Stomach (tissue), 4 donors: ENCODE data around the gene TFCP2L1.

ENCODE experiments used
- POLR2A ChIP-seq, 4 donors: fragments of 450-650 bp; IDR thresholded peaks; one replicate each; pipeline ENCODE4 v1.6.1; 2016; ENCODE audit warnings: antibody characterized with exemption in 4 of 4, control low read depth in 2 of 4, mild to moderate bottlenecking in 1 of 4, moderate library complexity in 1 of 4
- POLR2AphosphoS5 ChIP-seq, 3 donors: sonication (generic); formaldehyde crosslinking; IDR thresholded peaks; one replicate each; pipeline ENCODE4 v1.6.1; 2016; ENCODE audit warnings: antibody characterized with exemption in 3 of 3
- TF ChIP-seq, protein P1 (sequence below), 7 experiments: fragments of 450-650 bp in 4 of 7; fragments of 200-600 bp in 3 of 7; sonication (generic) in 3 of 7; IDR thresholded peaks; one replicate each; pipeline ENCODE4 v1.5.1; 2016 to 2019; ENCODE audit warnings: antibody characterized with exemption in 7 of 7, control low read depth in 2 of 7, mild to moderate bottlenecking in 1 of 7

DNA sequence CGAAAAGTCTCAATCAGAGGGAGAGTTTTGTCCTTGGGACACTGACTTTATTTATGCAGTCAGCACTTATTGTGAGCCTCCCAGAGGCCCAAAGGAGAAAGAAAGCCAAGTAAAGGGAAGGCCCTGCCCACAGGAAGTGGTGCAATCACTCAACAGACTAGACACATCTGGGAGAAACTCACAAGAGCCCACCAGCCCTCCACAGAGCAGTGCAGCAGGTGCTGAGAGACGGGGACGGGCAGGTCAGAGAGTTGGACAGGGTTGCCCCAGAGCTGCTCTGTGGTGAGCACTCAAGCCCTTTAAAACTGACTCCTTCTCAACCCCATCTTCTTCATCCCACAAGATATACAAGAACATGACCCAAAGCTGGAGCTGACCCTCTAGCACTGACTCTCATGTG, 96.0 kb downstream of the TFCP2L1 start:
- TF ChIP-seq POLR2AphosphoS5 (IDR thresholded peaks at IDR 0.05) (no peak), POLR2A (IDR thresholded peaks at IDR 0.05) (no peak)
- TF ChIP-seq, protein P1, sequence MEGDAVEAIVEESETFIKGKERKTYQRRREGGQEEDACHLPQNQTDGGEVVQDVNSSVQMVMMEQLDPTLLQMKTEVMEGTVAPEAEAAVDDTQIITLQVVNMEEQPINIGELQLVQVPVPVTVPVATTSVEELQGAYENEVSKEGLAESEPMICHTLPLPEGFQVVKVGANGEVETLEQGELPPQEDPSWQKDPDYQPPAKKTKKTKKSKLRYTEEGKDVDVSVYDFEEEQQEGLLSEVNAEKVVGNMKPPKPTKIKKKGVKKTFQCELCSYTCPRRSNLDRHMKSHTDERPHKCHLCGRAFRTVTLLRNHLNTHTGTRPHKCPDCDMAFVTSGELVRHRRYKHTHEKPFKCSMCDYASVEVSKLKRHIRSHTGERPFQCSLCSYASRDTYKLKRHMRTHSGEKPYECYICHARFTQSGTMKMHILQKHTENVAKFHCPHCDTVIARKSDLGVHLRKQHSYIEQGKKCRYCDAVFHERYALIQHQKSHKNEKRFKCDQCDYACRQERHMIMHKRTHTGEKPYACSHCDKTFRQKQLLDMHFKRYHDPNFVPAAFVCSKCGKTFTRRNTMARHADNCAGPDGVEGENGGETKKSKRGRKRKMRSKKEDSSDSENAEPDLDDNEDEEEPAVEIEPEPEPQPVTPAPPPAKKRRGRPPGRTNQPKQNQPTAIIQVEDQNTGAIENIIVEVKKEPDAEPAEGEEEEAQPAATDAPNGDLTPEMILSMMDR (IDR thresholded peaks at IDR 0.05): no peak
